Esophagus squamous epithelium (tissue), 5 donors: ENCODE measurements around the gene GPX2. TPM values are rescaled to one million over a fixed set of nuclear protein-coding genes. Genes with fewer than 3 reads are reported as not detected.

Source experiments
- DNase-seq: peaks from one replicate; lab custom pipeline; 2025; lab: John Stamatoyannopoulos, UW
- H3K27ac ChIP-seq, 4 donors: fragments of 200-600 bp; sonication (generic); one replicate each; pipeline ENCODE4 v1.5.1; 2016 to 2019; ENCODE audit warnings: mild to moderate bottlenecking in 1 of 4
- H3K27me3 ChIP-seq, 4 donors: fragments of 200-600 bp; sonication (generic); 1 replicate in 3 of 4; 2 replicates in 1 of 4; pipeline versions ENCODE4 v1.5.1 to v1.6.0; 2017 to 2021; ENCODE audit warnings: antibody characterized with exemption in 1 of 4
- H3K36me3 ChIP-seq, 3 donors: fragments of 200-600 bp; sonication (generic); one replicate each; pipeline ENCODE4 v1.5.1; 2016 to 2019
- H3K4me1 ChIP-seq, 3 donors: fragments of 200-600 bp; sonication (generic); one replicate each; pipeline ENCODE4 v1.5.1; 2017 to 2019
- H3K4me3 ChIP-seq, 4 donors: fragments of 200-600 bp; sonication (generic); 1 replicate in 3 of 4; 2 replicates in 1 of 4; pipeline ENCODE4 v1.5.1; 2016 to 2019; ENCODE audit warnings: mild to moderate bottlenecking in 2 of 4, moderate library complexity in 1 of 4
- H3K9me3 ChIP-seq, 3 donors: fragments of 200-600 bp; sonication (generic); one replicate each; pipeline ENCODE4 v1.5.1; 2016 to 2019
- CTCF ChIP-seq, 6 experiments: fragments of 450-650 bp in 4 of 6; fragments of 200-600 bp in 2 of 6; sonication (generic) in 2 of 6; IDR thresholded peaks; one replicate each; pipeline ENCODE4 v1.5.1; 2016 to 2019; ENCODE audit warnings: antibody characterized with exemption in 6 of 6, mild to moderate bottlenecking in 4 of 6, moderate library complexity in 4 of 6
- POLR2A ChIP-seq, 4 donors: fragments of 450-650 bp; IDR thresholded peaks; one replicate each; pipeline ENCODE4 v1.6.1; 2017; ENCODE audit warnings: antibody characterized with exemption in 4 of 4, mild to moderate bottlenecking in 4 of 4, moderate library complexity in 3 of 4
- WGBS, 2 donors: methylation state at CpG; one replicate each; pipeline ENCODE4 v1.1.5; 2018; 5-methylcytosine and 5-hydroxymethylcytosine counted together
- intact Hi-C: fragments of 100-400 bp; cut with DNase I; formaldehyde crosslinking; loops from one replicate; pipeline ENCODE4 v1.15.0; 2022
- total RNA-seq, 4 donors: library from RNA; depleted of rRNA; stranded (reverse); fragments of >200 nt; gene quantifications; one replicate each; pipeline ENCODE4 v1.1.0, GENCODE V29; 2016
- donor health status: DM: yes; HTN: yes; CAD: no.

GPX2 gene
- total RNA-seq, 4 donors from 2014 or later: 97.1 to 273 (median 191) TPM

GRCh38 chr14:64956697-64957406, 14.3 kb upstream of the GPX2 start:
- 72 to 73% methylated on average over 6 to 8 of the region's 8 CpGs for WGBS, 2 donors
- no peaks in the 10 kb centered on the region for H3K9me3 ChIP-seq
- H3K4me3 ChIP-seq: no peak overlapping the region
- H3K27ac ChIP-seq: peak overlapping the region in 2 of 4 donors; percentile 11 to 25
- H3K4me1 ChIP-seq: peaks cover 18 to 59% (median 19%) of the 10 kb centered on the region in 3 donors
- TF ChIP-seq CTCF (IDR thresholded peaks at IDR 0.05) (no peak), POLR2A (IDR thresholded peaks at IDR 0.05) (no peak)
- no peak for DNase-seq
- H3K36me3 ChIP-seq: peaks cover 0 to 11% (median 0%) of the 10 kb centered on the region in 3 donors
- intact Hi-C loops: no loop called here
- H3K27me3 ChIP-seq: no peaks in the 10 kb centered on the region

GRCh38 chr14:64955297-64955696, 12.8 kb upstream of the GPX2 start:
- H3K36me3 ChIP-seq: peaks cover 0 to 26% (median 0%) of the 10 kb centered on the region in 3 donors
- no peak for DNase-seq
- no peaks in the 10 kb centered on the region for H3K27me3 ChIP-seq
- TF ChIP-seq CTCF (IDR thresholded peaks at IDR 0.05) (no peak), POLR2A (IDR thresholded peaks at IDR 0.05) (no peak)
- no peak overlapping the region for H3K27ac ChIP-seq
- intact Hi-C loops: no loop called here
- WGBS, 2 donors: 71 to 93% methylated on average over 6 of the region's 6 CpGs
- H3K4me3 ChIP-seq: no peak overlapping the region
- H3K4me1 ChIP-seq: peaks cover 7 to 44% (median 9%) of the 10 kb centered on the region in 3 donors
- H3K9me3 ChIP-seq: no peaks in the 10 kb centered on the region

GRCh38 chr14:64954491-64955240, 12.1 kb upstream of the GPX2 start:
- WGBS, 2 donors: 88 to 94% methylated on average over 9 of the region's 9 CpGs
- no peak for DNase-seq
- Histone ChIP-seq H3K27me3 (no peaks in the 10 kb centered on the region), H3K36me3 (peaks cover 0 to 33% (median 0%) of the 10 kb centered on the region in 3 donors), H3K9me3 (no peaks in the 10 kb centered on the region), H3K27ac (no peak overlapping the region), H3K4me1 (peaks cover 5 to 38% (median 7%) of the 10 kb centered on the region in 3 donors), H3K4me3 (no peak overlapping the region)
- intact Hi-C loops: no loop called here
- TF ChIP-seq POLR2A (IDR thresholded peaks at IDR 0.05) (no peak), CTCF (IDR thresholded peaks at IDR 0.05) (no peak)

- intact Hi-C loops: no loop called here
- no peak for DNase-seq
- H3K9me3 ChIP-seq: no peaks in the 10 kb centered on the region
Observed at GRCh38 chr14:64953661-64954060, 11.1 kb upstream of the GPX2 start.

More at GRCh38 chr14:64953661-64954060, 11.1 kb upstream of the GPX2 start:
- Histone ChIP-seq H3K27me3 (no peaks in the 10 kb centered on the region), H3K36me3 (peaks cover 0 to 39% (median 0%) of the 10 kb centered on the region in 3 donors), H3K27ac (no peak overlapping the region), H3K4me3 (no peak overlapping the region), H3K4me1 (peaks cover 3 to 28% (median 5%) of the 10 kb centered on the region in 3 donors)
- no peak for TF ChIP-seq CTCF (IDR thresholded peaks at IDR 0.05)
- no peak for TF ChIP-seq POLR2A (IDR thresholded peaks at IDR 0.05)
- 91 to 94% methylated on average over 6 of the region's 6 CpGs for WGBS, 2 donors
